Epithelial cell of proximal tubule (primary cell): ENCODE data around the gene LRRC46. TPM values are rescaled to one million over a fixed set of nuclear protein-coding genes. Genes with fewer than 3 reads are reported as not detected.

Source experiments
- DNase-seq: peaks from one replicate; pipeline ENCODE4 v3.0.0-alpha.2; 2011; ENCODE audit warnings: low read depth
- H3K4me3 ChIP-seq: 2 replicates; pipeline ENCODE4 v1.5.1; 2011; ENCODE audit warnings: low read depth, mild to moderate bottlenecking, low read length
- total RNA-seq: library from RNA; depleted of rRNA; stranded (reverse); fragments of >200 nt; gene quantifications from 2 replicates; pipeline ENCODE4 v1.2.3, GENCODE V29; 2015
- TF ChIP-seq, protein P1 (sequence below): conservative IDR thresholded peaks from 2 replicates; pipeline ENCODE4 v1.5.1; 2012; ENCODE audit warnings: low read depth, mild to moderate bottlenecking, low read length

LRRC46 gene
- total RNA-seq, 1 donor from 2014 or later = not detected

DNA sequence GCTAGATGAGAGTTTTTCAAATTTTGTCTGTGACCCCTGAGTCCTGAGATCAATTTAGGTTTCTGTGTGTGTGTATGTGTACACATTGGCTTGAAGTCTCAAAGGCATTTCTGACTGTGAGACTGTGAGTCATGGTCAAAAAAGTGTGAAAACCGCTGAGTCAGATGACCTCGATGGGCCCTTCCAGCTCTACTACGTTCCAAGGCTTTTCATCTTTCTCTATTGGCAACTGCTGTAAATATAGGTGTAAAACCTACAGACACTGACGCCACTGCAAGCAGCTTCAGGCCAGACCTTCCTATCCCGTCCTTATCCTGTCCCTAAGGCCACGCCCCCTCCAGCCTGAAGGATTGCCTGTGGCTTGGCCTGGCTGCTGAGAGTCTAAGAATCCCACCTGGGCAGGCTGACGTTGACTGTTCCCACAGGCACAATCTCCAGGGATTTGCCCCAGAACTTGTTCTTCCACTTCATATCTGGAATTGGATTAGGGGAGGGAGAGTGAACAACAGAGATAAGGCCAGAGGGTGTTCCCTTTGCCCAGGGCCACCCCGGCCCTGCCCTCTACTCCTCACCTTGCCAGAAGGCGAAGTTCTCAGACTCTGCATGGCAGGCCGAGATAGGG is 21.2 kb upstream of the LRRC46 start:
- TF ChIP-seq, protein P1, sequence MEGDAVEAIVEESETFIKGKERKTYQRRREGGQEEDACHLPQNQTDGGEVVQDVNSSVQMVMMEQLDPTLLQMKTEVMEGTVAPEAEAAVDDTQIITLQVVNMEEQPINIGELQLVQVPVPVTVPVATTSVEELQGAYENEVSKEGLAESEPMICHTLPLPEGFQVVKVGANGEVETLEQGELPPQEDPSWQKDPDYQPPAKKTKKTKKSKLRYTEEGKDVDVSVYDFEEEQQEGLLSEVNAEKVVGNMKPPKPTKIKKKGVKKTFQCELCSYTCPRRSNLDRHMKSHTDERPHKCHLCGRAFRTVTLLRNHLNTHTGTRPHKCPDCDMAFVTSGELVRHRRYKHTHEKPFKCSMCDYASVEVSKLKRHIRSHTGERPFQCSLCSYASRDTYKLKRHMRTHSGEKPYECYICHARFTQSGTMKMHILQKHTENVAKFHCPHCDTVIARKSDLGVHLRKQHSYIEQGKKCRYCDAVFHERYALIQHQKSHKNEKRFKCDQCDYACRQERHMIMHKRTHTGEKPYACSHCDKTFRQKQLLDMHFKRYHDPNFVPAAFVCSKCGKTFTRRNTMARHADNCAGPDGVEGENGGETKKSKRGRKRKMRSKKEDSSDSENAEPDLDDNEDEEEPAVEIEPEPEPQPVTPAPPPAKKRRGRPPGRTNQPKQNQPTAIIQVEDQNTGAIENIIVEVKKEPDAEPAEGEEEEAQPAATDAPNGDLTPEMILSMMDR = no peak
- DNase-seq = peak; percentile 84
- no peak overlapping the region for H3K4me3 ChIP-seq

DNA sequence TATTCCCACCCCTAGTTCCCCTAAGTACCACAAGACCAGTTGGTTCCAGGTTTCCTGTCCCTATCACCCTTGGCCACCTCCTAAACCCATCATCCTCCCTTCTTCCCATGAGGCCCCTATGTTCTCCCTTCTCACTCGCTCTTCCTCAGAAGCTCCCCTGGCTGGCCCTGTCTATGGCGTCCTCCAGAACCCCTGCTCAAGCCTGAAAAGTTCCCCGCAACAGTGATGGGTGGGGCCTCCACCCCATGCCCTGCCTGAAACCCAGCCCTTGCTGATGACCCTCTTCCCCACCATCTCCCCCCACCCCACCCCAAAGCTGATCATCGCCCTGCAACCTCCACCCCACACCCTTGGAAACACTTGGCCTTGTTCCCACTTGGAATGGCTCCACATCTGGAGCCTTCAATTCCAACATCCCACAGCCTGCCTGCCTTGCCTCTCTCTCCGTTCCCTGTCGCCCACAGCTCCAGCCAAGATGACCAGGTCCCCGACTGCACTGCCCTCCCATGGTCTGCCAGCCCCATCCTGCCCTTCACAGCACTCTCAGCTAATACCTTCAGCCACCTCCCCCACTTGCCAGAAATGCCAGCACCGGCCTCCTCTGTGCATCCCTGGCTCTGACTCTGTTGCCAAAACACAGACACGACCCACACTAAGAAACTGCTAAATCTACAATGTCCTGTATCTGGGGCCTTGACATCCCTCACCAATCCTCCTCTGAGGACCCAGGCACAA is 20.4 kb upstream of the LRRC46 start:
- no peak overlapping the region for H3K4me3 ChIP-seq
- no peak for DNase-seq
- TF ChIP-seq, protein P1 = no peak

DNA sequence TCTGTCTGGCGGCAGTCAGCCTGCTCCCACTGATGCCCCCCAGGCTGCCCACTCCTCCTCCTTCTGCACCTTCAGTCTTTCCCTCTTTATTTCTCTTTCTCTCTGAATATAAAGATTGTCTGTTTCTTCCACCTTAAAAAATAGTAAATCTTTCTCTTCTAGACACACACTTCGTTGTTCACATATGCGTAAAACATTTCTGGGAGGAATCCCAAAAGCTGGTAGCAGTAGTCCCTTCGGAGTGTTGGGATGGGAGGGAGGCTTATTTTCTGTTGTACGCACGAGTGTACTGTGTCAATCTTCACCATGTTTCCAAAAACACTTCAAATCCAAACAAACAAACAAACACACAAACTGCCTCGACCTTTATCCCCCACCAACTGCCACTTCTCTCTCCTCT is 19.8 kb upstream of the LRRC46 start:
- TF ChIP-seq, protein P1 = no peak
- no peak for DNase-seq
- H3K4me3 ChIP-seq = no peak overlapping the region

DNA sequence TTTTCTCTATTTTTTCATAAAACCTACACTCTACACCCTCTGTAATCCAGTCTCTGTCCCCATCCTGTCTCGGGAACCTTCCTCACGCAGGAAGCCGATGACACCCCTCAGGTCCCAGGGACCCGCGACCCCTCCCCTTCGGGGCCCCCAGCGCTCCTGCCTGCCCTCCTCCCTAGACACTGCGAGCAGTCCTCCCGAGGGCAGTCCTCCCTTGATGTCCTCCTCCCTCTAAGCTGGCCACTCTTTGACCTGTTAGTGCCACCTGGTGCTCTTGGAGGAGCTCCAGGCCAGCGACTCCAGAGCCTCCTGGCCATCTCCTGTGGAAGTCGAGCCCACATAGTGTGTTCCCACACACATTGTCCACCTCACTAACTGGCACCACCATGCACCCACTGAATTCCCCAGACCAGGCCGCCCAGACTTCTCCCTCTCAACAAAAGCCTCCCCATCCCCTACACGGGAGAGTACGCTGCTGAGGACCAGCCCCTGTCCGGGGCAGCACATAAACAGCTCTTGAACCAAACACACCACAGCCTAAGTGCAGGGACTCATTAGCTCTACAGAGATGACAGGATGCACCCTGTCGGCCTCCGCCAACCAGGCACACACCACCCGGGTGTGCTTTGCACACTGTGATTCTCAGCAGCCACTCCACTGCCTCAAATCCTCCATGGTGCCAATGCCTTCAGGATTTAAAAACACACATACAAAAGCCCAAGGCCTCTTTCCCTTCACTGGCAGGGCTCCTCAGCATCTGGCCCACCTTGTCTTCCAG is 19.1 kb upstream of the LRRC46 start:
- TF ChIP-seq, protein P1 = no peak

DNA sequence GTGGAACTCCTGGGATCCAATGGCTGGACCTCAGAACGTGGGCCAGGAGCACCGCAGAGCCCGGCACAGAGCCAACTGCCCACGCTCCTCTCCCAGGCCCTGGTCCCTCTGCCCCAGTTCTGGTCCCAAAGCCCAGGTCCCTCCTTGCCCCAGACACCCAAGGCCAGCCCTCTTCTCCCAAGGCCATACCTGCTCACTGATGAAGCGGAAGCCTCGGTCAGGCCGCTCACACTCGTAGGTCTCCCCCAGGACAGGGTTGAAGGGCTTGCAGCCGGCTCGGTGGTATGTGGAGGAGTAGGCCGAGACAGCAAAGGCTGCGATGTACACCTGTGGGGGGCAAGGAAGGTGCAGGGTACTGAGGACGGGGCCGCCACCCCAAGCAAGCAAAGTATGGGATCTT is 18.4 kb upstream of the LRRC46 start:
- TF ChIP-seq, protein P1 = no peak
- H3K4me3 ChIP-seq = no peak overlapping the region
- no peak for DNase-seq

More for the DNA sequence above, 19.1 kb upstream of the LRRC46 start:
- no peak overlapping the region for H3K4me3 ChIP-seq
- DNase-seq = no peak

DNA sequence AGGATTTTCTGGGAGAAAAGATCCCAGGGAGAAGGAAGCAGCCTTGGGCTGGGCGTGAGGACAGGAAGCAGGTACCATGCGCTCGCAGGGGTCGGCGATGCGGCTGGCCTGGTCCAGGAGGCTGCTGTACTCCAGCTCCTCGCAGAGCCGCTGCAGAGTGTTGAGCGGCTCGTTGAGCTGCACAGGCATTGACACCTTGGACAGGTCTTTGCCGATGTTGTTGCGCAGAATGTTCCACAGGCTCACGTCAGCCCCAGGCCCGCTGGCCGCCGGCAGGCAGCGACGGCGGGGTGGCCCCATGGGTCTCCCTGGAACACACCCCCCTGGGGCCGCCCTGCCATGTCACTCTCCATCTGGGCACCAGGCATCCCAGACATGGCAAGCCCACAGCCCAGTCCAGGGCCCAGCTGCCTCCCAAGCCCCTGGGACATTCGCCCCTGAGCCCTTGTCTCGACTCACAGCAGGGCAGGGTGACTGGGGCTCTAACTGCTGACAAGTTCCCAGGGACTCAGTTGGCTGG is 17.9 kb upstream of the LRRC46 start:
- H3K4me3 ChIP-seq = no peak overlapping the region
- TF ChIP-seq, protein P1 = no peak
- DNase-seq = no peak
